HG03025 (cell line): Measurements from ENCODE around the gene NFX1.
"Not testable (repeated sequence)": the region's sequence is repeated elsewhere in the genome, so short reads cannot be mapped to it uniquely, and the experiment has no call there.

Experiments
- ATAC-seq: cut with Tn5 transposase; IDR thresholded peaks from one replicate; pipeline ENCODE4 v1.9.1; 2021; ENCODE audit warnings: mild to moderate bottlenecking, moderate library complexity; ENCODE audit not compliant: unreplicated experiment, low FRiP score

Gene NFX1

DNA sequence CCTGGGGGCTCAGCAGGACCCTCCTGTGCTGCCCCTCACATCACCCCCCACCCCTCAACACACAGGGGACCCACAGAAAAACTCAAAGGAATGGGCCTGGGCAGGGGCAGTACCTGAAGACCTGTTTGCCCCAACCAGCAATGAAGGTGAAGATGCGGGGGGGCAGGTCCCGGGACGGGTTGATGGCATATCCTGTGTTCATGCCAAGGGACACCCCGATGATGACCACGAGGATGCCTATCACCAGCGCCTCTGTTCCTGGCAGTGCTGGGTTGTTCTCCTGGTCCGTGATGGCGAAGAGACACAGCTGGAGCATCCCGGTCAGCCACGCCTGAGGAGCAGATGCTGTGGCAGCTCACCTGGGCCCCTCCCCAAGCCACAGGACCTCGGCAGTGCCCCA, 95.2 kb downstream of the NFX1 start:
- not testable (repeated sequence) for ATAC-seq

DNA sequence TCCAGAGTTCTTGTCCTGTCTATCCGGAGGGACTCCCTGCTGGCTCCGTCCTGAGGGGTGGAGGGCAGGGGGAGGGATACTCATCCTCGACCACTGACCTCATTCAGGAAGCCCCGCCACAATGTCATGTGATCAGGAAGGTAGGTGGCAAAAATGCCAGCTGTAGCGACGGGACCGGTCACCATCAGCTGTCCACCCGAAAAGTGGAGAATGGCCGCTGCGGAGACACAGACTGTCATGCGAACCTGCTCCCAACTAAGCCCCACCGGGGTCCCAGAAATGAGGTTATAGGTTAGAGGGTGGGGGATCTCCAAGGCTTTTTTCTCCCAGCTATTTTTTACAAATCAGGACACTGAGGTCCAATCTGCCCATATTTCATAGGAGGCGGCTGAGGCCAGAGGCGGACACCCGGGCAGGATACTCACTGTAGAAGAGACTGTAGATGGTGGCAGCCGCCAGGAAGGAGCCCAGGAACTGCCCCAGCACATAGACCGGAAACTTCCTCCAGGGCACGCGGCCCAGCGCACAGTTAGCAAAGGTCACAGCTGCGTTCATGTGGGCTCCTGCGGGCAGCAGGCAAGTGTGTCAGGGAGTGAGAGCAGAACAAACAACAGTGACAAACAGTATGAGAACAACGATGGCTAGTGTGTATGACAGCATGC, 95.8 kb downstream of the NFX1 start:
- not testable (repeated sequence) for ATAC-seq

DNA sequence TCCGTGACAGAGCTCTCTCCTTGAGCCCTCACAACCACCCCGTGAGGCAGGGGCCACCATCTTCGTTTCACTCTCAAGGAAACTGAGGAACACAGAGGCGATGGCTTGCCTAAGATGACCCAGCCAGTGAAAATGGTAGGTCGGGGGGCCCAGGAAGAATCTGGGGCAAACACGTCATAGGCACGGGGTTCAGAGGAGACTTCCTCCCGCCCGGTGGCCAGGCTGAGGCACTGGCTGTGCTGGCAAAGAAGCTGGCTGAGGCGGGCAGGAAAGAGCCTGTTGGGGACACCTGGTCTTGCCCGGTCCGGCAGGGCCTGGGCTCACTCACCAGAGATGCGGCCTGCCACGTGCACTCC, 96.3 kb downstream of the NFX1 start:
- not testable (repeated sequence) for ATAC-seq

DNA sequence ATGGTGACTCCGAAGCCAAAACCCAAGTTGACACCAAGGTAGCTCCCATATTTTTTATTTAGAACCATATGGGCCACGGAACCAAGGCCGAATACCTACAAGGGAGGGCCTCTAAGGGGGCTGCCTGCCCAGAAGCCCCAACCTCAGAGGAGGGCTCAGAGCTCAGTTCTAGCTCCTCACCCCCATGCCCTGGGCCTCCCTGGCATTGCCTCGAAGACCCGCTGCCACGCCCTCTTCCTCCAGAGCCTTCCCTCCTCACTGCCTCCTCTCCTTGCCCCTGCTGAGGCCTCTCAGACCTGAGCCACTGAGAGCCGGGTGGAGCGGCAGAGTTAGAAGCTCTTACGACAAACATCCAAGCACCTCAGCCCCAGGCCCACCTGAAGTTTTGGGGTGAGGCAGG, 96.7 kb downstream of the NFX1 start:
- ATAC-seq, result not testable (repeated sequence)

DNA sequence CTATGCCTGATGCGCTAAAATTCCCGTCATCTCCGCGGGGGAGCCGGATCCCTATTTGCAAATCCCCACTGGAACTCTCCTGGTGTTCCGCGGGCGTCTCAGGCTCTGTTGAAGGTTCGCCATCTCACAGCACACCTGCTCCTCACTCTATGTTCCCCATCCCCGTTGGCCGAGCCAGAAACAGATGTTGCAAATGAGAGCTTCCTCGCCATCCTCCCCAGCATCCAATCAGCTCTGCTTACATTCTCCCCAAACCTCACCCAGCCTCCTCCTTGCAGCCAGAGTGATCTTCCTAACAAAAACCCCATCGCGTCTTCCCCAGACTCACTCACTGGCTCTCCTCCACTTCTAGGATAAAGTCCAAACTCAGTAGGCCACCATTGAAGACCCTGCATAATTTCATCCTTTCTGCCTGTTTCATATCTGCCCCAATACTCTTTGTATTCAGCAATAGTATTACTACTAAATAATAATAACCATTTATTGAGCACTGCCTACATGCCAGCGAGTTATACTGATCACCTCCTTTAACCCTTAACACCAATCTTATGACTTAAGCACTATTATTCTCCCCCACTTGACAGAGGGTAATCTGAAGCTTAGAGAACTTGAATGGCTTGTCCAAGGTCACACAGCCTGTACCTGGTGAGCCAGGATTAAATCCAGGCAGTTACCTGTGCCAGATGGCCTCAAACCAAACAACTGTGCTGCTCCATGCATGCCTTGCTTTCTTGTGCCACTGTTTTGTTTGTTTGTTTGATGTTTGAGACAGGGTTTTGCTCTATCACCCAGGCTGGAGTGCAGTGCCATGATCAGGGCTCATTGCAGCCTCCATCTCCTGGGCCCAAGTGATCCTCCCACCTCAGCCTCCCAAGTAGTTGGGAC, 98.0 kb downstream of the NFX1 start:
- no peak for ATAC-seq

DNA sequence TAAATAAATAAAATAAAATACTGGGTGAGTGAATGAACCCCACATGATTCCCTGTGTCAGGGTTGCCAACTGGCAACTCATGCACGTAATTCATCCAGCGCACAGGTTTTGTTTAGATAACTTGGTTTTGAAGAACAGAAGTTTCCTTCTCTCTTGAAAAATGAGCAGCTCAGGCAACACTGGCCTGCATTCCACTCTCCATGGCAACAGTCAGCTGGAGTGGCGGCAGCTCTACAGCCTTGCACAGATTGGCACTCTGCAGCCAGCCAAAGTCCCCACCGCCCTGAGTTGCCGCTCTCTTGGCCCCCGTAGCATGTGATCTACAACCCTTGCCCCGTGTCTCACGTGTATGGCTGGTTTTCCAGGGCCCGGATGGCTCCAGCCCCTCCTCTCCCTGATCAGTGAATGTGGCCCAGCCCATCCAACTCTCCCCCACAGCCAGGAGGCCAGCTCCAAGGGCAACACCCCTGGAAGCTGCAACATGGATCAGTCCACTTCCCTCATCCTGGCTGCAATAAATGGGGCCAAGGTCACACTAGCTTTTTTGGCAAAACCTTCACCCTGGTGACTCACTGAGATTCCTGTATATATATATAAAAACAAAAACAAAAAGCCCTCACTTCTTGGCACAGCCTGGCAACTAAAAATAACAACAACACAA, 100.9 kb downstream of the NFX1 start:
- ATAC-seq, result not testable (repeated sequence)

DNA sequence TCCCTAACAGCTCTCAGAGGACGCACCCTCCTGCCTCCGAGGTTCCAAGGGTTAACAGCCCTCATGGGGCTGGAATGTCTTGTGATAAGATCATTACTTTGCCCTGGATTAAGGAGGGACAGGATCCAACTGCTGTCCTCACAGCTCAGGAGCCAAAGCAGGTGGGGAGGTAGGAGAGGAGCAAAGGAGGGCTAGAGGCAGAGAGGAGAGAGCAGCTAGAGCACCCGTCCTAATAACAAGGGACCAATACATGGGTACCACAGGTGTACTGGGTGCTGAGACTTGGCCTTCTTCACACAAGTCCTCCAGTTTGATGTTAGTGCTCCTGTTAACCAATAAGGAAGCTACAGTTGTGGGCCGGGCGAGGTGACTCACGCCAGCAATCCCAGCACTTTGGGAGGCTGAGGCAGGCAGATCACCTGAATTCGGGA, 102.3 kb downstream of the NFX1 start:
- not testable (repeated sequence) for ATAC-seq

DNA sequence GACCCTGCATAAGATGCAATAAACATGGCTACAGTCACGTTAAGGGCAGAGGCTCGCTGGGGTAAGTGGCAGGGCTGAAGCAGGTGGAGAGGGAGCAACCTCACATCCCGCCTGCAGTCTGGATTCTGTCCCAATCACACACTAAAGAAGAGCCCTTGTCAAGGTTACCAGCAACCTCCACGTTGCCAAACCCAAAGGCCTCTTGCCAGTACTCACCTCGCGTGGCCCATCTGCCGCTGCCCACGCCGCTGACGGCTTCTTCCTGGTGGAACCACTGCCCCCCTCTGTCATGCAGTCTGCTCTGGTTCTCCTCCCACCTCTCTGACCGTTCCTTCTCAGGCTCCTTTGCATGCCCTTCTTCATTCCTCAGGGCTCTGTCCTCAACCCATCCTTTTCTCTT, 103.3 kb downstream of the NFX1 start:
- no peak for ATAC-seq

DNA sequence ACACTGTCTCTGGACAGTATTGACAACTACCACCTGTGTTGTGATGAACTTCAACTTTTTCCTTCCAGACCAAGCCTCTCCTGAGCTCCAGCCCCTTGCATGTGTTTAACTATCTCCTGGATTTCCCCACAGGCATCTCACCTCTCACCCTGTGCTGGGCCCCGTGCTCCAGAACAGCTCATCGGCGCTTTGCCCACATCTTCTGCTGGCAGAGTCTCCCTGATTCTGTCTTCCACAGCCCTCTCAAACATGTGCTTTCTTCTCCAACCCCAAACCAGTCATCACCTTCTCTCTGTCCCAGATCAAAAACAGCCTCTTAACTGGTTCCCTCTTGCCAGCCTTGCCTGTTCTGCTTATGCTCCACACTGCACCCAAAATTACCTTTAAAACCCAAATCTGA, 103.7 kb downstream of the NFX1 start:
- not testable (repeated sequence) for ATAC-seq

DNA sequence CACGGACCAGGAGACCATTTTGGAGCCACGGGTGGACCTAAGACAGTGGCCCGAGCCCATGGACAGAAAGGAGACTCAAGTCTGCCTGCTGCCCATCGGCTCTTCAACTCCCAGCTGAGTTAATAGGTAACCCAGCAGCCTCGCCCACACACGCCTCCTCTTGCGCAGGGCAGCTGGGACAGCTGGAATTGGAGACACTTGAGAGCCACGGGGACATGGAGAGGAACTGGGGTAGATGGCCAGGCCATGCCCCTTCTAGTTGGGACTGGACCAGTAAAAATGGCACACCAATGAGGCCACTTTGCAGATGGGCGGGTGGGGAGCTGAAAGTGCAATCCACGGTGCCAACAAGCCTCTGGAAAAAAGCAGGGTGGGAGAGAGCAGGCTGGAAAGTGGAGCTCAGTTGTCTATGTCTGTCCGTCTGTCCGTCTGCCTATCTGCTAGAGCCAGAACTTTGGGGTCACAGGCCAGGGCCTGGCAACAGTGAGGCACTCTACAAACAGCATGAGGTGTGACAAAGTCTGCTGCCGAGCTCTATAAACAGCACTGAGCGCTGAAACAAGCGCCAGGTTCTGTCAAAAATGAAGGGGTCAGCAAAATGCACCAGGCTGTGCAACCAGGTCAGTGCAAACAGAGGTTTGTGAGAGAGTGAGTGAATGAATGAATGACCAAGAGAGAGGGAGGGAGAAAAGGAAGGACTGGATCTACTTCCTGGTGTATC, 105.0 kb downstream of the NFX1 start:
- not testable (repeated sequence) for ATAC-seq

DNA sequence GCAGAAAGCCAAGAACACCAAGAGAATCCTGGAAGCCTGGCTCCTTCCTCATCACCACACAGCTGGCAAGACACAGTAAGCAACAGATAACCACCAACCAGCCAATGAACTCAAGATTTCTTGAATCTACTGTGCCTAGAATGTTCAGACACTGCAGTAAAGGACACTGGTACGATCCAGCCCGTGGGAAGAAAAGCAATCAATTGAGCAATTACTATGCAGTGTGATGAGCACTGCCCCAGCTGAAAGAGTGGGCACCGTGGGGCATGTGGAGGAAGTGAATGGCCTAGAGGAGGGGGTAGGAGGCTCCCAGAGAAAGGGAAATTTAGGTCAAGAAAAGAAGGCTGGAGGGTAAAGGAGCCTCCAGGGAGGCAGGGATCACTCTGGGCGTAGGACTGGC, 107.5 kb downstream of the NFX1 start:
- not testable (repeated sequence) for ATAC-seq

DNA sequence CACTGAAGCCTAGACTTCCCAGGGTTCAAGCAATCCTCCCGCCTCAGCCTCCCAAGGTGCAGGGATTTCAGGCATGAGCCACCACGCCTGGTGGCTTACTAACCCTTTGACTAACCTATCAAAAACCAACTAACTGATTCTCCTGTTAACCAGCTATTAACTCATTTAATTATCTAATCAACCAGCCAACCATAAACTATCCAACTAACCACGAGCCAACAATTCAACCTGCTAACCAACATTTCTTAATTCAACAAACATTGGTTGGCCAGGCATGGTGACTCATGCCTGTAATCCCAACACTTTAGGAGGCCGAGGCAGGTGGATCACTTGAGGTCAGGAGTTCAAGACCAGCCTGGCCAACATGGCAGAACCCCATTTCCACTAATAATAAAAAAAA, 108.7 kb downstream of the NFX1 start:
- not testable (repeated sequence) for ATAC-seq

DNA sequence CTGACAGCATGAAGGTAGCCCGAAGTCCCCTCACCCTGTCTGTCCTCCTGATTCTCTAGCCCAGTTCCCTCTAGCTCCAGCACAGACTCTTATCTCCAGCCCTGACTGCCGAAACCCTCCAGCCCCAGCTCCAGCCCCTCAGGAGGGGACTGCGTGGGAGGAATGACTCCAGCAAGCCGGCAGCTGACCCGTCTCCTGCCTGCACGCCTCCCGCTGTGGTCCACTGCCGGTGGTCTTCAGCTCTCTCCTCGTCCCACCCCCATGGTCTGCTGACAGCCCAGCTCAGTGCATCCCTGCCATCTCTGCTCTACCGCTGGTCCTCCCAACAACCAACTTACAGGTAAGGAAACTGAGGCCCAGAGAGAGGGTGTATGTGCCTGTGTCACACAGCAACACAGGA, 111.5 kb downstream of the NFX1 start:
- ATAC-seq, result not testable (repeated sequence)

DNA sequence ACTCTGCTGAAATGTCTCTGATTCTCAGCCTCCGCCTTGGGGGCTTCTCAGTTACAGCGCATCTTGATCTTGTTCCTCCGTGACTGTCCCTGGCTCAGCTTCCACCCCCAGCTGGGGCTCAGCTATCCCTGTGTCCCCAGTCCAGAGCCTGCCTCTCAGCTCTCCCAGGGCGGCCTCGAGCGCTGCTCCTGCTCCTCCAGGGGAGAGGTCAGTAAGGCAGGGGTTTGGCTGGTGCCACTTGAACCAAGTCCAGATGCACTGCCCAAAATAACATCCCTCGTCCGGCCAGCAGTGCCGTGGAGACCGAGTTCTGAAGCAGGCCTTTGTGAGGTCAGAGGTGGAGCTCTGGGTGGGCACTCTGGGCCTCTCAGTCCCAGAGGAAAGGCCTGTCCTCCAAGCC, 112.1 kb downstream of the NFX1 start, which contains the start of gene AQP7:
Gene AQP7, minus strand, starts transcription at position 198 of the 400 bp plus-strand sequence. CDS start 1,306 bp downstream, outside the sequence.
- not testable (repeated sequence) for ATAC-seq

DNA sequence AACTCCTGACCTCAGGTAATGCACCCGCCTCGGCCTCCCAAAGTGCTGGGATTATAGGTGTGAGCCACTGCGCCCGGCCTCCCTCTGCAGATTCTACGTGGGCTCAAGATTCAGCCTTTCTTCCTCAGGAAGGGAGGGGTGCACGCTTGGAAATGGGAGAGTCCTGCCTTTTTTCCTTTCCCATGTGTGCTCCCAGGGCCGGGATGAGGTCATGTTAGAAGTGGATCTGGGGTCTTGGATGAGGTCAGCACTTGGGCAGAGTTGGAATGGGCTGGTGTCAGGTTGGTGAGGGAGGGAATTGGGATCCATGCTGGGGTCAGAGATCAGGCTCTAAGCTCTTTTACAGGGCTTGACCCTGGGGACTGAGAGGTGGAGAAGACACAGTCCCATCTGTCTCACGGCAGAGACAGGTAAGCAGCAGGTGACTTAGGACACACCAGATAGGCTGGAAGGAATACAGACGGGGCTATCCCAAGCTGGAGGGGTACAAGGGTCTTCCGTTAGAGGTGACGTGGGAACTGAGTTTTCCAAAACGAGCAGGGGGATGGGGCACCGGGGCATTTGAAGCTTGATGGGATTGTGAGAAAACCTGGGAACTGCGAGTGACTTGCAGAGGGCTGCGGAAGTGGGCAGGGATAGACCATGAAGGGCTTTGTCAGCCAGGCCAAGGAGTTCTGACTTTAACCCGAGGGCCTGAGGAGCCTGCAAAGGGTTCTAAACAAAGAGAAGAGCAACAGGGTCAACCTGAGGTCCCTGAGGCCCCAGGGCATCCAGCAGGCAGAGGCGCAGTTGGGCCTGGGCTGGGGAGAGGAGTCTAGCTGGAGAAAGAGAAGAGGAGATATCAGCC, 113.8 kb downstream of the NFX1 start:
- no peak for ATAC-seq

DNA sequence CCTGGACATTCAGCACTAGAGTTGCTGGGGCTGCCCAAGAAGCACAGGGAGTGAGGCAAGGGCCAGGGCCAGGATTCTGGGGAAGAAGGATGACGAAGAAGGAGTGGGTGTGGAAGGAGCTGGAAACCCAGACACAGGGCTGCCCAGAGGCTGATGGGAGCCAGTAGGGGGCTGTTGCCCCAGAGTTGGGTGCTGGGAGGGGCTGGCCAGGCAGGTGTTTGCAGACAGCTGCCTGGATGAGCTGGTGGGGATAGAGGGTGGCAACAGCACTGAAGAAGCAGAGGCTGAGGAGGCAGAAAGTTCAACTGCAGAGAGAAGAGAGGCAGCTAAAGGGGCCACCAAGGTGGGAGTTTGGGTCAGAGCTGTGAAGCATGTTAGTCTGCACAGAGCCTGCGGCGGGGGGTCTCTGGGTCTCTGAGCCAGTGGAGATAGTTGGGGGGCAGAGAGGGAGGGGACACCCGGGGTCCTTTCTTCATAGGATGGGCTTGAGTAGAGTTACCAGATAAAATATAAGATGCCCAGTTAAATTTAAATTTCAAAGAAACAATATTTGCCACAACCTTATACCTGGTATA, 114.6 kb downstream of the NFX1 start:
- no peak for ATAC-seq

DNA sequence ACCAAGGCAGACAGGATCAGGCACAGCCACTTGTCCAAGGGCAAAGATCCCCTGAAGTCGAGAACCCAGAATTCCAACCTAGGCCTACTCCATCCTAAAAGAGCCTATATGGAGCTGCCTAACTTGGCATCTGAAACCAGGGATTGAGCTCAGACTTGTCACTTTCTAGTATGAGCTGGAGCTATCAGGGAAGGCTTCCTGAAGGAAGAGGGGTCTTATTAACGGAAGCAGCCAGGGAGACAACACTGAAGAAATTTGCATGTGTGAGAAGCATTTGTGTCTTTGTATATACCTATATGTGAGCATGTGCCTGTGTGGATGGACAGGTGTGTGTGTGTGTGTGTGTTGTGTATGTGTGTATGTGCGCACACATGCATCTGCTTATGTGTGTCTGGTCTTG, 116.7 kb downstream of the NFX1 start:
- no peak for ATAC-seq

DNA sequence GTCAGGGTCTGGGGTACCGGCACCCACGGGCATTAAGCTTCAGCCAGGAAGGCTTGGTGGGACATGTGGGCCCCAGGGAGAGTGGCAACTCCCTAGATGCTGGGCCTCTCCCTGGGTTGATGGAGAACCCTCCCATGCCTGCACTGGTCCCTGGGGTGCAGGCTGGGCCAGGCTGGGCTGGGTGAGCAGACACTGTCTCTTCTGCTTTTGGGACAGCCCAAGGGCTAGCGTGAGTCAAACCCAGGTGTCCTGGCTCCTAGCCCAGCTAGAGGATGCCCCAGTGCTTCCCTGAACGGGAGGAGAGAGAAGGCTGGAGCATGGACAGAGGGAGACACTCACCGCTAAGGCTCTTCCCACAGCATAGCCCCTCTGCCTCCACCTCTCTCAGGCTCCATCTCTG, 117.8 kb downstream of the NFX1 start:
- ATAC-seq, result no peak

DNA sequence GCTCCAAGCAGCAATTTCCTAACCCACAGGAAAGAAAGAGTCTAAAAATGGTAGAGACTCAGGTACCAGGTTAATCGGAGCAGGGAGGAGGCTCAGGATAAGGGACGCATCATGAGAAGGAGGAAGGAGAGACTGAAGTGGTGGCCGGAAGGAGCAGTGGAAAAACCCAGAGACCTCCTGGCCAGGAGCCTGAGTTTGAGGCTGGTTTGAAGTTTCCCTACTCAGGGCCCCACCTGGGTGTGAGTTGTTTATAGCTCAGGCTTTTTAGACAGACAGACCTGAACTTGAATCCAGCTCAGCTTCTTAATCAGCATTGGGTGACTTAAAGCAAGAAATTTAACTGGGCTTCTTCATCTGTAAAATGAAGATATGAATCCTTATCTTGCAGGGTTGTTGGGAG, 124.0 kb downstream of the NFX1 start:
- ATAC-seq, result no peak
